ENCODE results near the gene TRPC4AP.

DNA sequence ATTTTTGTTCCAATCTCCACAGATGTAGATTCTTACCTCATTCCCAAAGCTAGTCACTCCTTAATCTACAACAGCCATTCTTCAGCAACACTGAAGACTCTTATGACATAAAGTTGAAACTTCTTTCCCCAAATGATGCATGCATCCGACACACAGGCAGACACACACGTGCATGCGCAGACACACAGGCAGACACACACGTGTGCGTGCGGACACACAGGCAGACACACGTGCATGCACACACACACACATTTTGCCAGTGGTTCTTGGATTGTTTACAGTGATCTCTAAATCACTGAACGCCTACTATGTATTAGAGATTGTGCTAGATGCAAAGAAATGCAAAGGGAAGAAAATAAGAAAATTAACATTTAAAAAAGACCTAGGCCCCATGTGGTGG, 9.0 kb upstream of the TRPC4AP start:
- TF ChIP-seq, protein P1, sequence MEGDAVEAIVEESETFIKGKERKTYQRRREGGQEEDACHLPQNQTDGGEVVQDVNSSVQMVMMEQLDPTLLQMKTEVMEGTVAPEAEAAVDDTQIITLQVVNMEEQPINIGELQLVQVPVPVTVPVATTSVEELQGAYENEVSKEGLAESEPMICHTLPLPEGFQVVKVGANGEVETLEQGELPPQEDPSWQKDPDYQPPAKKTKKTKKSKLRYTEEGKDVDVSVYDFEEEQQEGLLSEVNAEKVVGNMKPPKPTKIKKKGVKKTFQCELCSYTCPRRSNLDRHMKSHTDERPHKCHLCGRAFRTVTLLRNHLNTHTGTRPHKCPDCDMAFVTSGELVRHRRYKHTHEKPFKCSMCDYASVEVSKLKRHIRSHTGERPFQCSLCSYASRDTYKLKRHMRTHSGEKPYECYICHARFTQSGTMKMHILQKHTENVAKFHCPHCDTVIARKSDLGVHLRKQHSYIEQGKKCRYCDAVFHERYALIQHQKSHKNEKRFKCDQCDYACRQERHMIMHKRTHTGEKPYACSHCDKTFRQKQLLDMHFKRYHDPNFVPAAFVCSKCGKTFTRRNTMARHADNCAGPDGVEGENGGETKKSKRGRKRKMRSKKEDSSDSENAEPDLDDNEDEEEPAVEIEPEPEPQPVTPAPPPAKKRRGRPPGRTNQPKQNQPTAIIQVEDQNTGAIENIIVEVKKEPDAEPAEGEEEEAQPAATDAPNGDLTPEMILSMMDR (IDR thresholded peaks at IDR 0.05), result no peak
- TF ChIP-seq EP300 (IDR thresholded peaks at IDR 0.05; ENCODE audit: low read depth) (no peak), POLR2A (IDR thresholded peaks at IDR 0.05) (no peak), POLR2AphosphoS5 (IDR thresholded peaks at IDR 0.05) (no peak)

Data from transverse colon (tissue), 4 donors.